ENCODE data around the gene SFXN4.

DNA sequence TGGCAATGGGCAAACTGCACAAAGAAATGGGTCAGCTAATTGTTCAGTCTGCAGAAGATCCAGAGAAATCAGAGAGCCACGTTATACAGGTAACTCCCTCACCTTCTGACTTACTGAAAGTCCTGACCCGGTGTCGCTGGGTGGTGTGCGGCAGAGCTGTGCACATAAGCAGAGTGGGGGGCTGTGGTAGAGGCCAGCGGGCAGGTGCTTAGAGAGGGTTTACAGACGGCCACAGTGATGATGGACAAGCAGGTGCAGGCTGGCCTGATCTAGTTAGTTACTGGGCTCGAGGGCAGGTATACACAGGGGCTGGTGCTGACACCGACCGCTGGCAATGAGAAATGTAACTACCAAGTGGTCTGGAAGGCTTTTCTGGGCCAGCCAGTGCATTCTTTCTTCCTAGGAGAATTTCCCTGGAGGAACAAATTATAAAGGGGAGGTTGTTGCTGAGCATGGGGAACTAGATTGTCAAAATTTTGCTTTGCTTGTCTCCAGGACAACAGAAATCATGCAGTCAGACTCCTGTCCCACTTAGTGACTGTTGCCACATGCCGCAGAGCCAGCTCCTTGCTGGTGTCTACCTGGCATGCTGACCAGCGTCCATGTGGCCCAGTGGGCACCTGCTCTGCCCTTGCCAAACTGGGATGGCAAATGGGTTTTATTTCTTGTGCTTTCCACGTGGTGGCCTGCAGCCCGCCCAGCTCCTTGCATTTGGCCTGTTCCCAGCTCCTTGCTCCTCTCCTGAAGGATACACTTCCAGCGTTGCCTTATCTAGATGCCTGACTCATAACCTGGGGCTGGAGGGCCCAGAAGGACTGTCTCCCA lies 32.8 kb downstream of the SFXN4 start:
- TF ChIP-seq, protein P1, sequence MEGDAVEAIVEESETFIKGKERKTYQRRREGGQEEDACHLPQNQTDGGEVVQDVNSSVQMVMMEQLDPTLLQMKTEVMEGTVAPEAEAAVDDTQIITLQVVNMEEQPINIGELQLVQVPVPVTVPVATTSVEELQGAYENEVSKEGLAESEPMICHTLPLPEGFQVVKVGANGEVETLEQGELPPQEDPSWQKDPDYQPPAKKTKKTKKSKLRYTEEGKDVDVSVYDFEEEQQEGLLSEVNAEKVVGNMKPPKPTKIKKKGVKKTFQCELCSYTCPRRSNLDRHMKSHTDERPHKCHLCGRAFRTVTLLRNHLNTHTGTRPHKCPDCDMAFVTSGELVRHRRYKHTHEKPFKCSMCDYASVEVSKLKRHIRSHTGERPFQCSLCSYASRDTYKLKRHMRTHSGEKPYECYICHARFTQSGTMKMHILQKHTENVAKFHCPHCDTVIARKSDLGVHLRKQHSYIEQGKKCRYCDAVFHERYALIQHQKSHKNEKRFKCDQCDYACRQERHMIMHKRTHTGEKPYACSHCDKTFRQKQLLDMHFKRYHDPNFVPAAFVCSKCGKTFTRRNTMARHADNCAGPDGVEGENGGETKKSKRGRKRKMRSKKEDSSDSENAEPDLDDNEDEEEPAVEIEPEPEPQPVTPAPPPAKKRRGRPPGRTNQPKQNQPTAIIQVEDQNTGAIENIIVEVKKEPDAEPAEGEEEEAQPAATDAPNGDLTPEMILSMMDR (conservative IDR thresholded peaks at IDR 0.05), result no peak
- TF ChIP-seq ZFX (IDR thresholded peaks at IDR 0.05), result no peak

All from C4-2B (cell line).